T-helper 22 cell (primary cell): Measurements from ENCODE around the gene RAF1.
"Not testable (repeated sequence)": the region's sequence is repeated elsewhere in the genome, so short reads cannot be mapped to it uniquely, and the experiment has no call there.

ENCODE experiments used
- DNase-seq: peaks from one replicate; pipeline ENCODE4 v3.0.0-alpha.2; 2020; ENCODE audit warnings: low read depth

RAF1 gene

DNA sequence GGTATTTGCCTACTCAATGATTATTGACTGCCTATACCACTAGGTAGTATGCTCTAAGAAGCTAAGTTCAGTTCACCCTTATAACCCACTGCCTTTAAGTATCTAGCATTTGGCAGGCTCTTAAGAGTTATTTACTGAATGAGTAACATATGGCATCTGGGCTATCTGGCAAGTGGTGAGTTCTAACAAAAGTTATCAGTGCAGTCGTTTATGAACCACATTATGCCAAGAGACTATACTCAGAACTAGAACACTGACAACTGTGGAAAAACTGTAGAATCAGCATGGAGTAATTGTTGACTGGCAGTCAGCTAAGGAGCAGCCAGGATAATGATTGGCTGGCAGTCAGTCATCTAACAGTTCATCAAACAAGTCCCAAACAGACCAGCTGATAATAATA, 25.8 kb downstream of the RAF1 start:
- no peak for DNase-seq

DNA sequence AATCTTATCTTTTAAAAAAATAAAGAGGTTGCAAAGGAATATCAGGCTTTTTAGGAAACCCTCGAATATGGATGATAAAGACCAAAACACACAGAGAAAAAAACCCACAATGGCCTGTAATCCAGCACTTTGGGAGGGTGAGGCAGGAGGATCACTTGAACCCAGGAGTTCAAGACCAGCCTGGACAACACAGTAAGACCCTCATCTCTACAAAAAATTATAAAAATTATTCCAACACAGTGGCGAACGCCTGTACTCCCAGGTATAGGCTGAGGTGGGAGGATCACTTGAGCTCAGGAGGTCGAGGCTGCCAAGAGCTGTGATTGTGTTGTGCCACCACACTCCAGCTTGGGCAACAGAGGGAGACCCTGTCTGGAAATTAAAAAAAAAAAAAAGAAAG, 30.8 kb downstream of the RAF1 start:
- DNase-seq, result no peak

GRCh38 chr3:12632523-12632922, 31.4 kb downstream of the RAF1 start:
- DNase-seq, result no peak

DNA sequence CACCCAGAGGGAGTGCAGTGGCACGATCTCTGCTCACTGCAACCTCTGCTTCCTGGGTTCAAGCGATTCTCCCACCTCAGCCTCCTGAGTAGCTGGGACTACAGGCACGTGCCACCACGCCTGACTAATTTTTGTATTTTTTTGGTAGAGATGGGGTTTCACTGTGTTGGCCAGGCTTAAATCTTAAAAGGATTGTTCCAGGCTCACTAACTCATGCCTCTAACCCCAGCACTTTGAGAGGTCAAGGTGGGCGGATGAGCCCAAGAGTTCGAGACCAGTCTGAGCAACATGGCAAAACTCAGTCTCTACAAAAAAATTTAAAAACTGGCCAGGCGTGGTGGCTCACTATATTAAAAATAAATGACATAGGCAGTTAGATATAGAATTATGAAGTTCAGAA, 33.1 kb downstream of the RAF1 start:
- DNase-seq, result not testable (repeated sequence)

DNA sequence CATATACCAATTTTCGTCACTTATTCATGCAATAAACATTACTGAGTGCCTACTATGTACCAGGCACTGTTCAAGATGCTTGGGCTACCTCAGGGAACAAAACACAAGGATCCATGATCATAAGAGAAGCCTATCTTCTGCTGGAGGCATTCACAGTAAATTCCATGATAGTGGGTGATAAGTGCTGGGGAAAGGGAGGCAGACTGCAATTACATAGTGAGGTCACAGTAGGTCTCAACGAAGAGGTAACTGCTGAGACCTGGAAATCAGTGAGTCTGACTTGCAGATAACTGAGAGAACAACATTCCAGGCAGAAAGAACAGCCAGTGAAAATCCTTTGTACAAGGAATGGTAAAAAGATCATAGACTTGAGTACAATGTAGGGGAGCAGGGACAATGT, 33.6 kb downstream of the RAF1 start:
- no peak for DNase-seq

DNA sequence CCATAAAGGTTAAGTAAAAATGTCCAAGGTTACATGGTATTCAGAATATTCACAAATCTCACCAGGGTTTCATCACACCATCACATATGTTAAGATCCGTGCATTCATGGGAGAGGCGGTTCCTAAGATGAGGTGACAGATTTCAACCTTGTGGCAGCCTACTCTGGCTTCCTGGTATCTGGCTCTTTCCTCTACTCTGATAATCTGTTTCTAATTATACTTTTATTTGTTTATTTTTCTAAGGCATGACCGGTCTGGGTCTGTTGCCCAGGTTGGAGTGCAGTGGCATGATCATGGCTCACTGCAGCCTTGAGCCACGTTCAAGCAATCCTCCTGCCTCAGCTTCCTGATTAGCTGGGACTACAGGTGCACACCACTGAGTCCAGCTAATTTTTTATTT, 34.4 kb downstream of the RAF1 start:
- DNase-seq, result no peak

- DNase-seq, result no peak
These were observed 35.1 kb downstream of the RAF1 start for GRCh38 chr3:12628813-12629212.

DNA sequence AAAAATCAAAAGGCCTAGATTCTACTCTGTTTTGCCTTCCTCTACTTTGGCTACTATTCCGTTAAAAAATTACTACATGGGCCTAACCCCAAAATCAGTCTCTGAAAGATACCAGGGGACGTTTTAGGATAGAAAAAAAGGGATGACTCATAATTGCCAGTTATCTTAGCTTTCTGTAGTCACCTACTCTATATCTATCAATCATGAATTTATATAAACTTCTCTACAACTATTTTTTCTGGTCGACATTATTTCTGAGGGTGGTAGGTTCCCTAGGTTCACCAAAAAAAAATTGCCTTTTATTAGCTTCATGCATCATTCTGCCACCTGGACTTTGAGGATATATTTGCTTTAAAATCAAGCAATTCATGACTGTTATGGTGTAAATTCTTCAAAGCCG, 36.5 kb downstream of the RAF1 start:
- no peak for DNase-seq

DNA sequence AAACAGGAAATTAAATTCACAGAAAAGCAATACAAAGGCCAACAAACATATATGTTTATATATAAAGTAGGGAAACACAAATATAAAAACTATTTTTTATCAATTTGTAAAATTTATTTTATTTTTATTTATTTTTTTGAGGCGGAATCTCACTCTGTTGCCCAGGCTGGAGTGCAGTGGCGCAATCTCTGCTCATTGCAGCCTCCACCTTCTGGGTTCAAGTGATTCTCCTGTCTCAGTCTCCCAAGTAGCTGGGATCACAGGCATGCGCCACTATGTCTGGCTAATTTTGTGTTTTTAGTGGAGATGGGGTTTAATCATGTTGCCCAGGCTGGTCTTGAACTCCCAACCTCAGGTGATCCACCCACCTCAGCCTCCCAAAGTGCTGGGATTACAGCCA, 39.0 kb downstream of the RAF1 start:
- DNase-seq, result not testable (repeated sequence)

DNA sequence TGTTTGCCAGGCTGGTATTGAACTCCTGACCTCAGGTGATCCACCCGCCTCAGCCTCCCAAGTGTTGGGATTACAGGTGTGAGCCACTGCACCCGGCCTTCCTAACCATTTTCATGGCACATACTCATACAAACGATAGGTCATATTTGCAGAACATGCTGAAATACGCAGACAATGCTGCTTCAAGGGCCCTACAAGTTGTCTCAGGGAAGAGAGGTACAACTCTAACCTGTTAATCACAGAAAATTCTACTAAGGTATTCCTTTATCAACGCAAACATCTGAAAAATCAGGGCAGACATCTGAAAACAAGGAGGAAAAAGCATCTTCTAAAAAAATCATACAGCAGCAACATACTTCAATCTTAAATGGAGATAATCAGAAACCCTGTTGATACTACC, 39.9 kb downstream of the RAF1 start:
- no peak for DNase-seq

DNA sequence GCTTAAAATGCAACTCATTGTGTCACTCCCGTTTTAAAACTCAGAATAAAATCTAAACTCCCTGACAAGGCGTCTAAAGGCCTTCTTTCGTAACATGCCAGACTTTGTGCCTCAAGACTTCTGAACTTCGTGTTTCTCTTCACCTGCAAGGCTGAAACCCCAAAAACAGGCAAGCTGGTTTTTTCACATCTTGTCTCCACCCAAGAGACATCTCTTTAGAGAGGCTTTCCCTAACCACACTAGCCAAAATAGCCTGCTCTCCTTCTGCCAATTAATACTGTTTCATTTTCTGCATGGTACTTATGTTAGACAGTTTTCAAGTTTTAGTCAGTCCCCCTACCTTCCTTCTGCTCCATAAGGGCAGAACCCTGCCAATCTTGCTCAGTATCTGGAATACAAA, 41.6 kb downstream of the RAF1 start:
- DNase-seq, result no peak

DNA sequence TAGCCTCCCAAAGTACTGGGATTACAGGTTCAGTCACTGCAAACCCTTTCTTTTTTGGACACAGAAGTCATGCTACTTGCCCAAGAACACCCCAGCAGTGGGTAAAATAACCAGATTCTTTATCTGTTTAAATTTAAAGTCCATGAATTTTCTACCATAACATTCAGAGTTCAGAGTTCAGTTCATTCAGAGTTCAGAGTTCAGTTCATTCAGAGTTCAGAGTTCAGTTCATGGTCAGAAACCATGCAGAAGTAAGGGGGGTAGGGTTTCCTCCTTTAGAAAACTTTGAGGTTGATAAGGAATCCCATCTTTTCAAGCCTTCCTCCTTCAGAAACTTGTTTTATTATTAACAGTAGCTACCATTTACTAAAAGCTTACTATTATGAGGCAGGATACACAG, 43.2 kb downstream of the RAF1 start:
- no peak for DNase-seq

DNA sequence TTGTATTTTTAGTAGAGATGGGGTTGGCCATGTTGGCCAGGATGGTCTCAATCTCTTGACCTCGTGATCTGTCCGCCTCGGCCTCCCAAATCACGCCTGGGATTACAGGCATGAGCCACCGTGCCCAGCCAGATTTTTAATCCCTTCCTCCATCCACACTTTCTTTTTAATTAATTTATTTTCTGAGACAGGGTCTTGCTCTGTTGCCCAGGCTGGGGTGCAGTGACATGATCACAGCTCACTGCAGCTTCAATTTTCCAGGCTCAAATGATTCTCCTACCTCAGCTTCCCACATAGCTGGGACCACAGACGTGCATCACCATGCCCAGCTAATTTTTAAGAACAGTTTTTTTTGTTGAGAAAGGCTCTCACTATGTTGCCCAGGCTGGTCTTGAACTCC, 43.6 kb downstream of the RAF1 start:
- DNase-seq, result no peak

DNA sequence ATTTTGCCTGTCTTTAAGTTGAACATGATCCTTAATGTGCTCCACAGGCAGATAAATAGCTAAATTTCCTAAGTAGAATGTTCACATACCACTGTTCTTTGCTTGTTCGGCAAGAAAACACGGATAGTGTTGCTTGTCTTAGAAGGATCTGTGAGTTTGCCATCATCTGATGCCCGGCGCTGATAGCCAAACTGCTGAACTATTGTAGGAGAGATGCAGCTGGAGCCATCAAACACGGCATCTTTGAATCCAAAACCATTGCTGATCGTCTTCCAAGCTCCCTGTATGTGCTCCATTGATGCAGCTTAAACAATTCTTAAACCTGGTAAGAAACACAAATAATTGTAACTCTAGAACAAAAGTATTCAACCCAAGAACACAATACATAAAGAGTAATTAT, 45.5 kb downstream of the RAF1 start:
- no peak for DNase-seq

GRCh38 chr3:12615266-12615665, 48.7 kb downstream of the RAF1 start:
- DNase-seq, result no peak

- no peak for DNase-seq
These were observed 50.7 kb downstream of the RAF1 start for GRCh38 chr3:12613250-12613649.

- DNase-seq, result no peak
These were observed 51.2 kb downstream of the RAF1 start for GRCh38 chr3:12612514-12613226.

- DNase-seq, result no peak
These were observed 52.8 kb downstream of the RAF1 start for GRCh38 chr3:12611117-12611516.

- no peak for DNase-seq
These were observed 55.5 kb downstream of the RAF1 start for GRCh38 chr3:12608376-12608775.

DNA sequence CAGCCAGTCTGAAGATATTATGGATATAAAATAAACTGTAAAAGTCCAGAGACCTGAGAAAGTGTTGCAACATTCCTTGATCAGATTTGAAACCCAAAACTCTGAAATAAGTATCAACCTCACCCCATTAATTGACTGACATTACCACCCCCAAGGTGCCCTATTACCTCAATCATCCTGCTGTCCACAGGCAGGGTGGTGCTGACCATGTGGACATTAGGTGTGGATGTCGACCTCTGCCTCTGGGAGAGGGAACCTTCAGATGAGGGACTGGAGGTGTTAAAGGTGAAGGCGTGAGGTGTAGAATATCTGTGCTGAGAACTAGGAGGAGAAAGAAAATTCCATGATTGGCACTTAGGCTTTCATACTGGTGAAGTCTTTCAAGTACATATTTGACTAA, 59.9 kb downstream of the RAF1 start:
- DNase-seq, result no peak

DNA sequence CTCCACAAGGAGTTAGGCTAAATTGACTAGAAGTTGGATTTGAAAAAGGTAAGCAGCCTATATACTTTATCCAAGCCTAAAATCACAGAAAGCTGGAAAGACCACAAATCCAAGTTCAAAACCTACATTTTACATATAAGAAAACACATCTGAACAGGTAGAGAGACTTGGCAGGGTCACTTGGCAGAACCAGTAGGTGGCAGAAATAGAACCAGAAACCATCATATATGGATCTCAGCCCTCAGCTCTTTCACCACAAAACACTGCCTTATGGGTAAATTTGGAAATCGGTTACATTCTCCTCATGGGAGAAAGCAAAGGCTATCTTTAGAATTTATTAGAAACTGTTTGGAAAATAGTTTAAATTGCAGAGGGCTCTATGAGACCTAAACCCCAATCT, 62.8 kb downstream of the RAF1 start:
- no peak for DNase-seq

GRCh38 chr3:12598890-12599289, 65.0 kb downstream of the RAF1 start:
- DNase-seq, result no peak

- DNase-seq, result no peak
These were observed 70.4 kb downstream of the RAF1 start for GRCh38 chr3:12593473-12593872.

DNA sequence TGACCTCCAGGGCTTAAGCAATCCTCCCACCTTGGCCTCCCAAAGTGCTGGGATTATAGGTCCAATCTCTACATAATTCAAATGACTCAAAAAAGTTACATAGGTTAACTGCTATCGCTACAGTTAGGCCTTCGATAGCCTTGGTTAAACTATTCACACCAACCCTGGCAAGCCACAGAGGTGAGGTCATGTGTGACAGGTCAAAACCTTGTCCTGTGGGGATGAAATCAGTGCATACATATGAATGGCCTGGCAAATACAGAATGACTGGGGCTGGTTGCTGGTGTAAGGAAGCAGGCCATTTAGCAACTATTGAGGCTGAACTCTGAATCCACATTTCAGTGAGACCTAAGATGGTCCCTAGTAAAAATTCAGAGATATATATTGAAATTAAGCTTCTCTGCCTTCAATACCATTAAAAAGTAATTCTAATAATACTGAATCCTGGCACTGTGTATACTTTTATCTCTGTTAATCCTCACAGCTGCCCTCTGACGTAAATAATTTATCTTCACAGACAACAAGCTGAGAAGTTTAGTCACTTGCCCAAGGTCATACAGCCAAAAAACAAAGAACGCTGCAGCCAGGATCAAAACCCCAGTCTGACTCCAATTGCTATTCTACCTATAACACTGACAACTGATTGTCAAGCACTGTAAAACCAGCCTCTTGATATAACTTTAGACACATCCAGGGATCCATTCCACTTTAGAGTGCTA, 71.8 kb downstream of the RAF1 start:
- no peak for DNase-seq
